BLaER1 (cell line): ENCODE measurements around the gene FEM1C.

ENCODE experiments used
- H3K27ac ChIP-seq: shearing (Covaris generic); formaldehyde crosslinking; 2 replicates; pipeline ENCODE4 v1.8.1; 2022
- H3K27me3 ChIP-seq: shearing (Covaris generic); formaldehyde crosslinking; 2 replicates; pipeline ENCODE4 v1.8.1; 2022
- H3K36me3 ChIP-seq: shearing (Covaris generic); formaldehyde crosslinking; 2 replicates; pipeline ENCODE4 v1.8.1; 2022
- H3K4me1 ChIP-seq: shearing (Covaris generic); formaldehyde crosslinking; 2 replicates; pipeline ENCODE4 v1.8.1; 2022
- H3K4me2 ChIP-seq: shearing (Covaris generic); formaldehyde crosslinking; 2 replicates; pipeline ENCODE4 v1.8.1; 2022
- H3K4me3 ChIP-seq: shearing (Covaris generic); formaldehyde crosslinking; 2 replicates; pipeline ENCODE4 v1.8.1; 2022
- H3K9ac ChIP-seq: shearing (Covaris generic); formaldehyde crosslinking; 2 replicates; pipeline ENCODE4 v1.8.1; 2022
- H3K9me3 ChIP-seq: shearing (Covaris generic); formaldehyde crosslinking; 2 replicates; pipeline ENCODE4 v1.8.1; 2022
- H4K20me1 ChIP-seq: shearing (Covaris generic); formaldehyde crosslinking; 2 replicates; pipeline ENCODE4 v1.8.1; 2022
- Cebpa-rat ChIP-seq: shearing (Covaris generic); IDR thresholded peaks from 2 replicates; pipeline ENCODE4 v1.8.1; 2022

The FEM1C gene

GRCh38 chr5:115524199-115524847 lies 20.3 kb downstream of the FEM1C start:
- no peak overlapping the region for H3K27ac ChIP-seq
- no peak overlapping the region for H3K4me2 ChIP-seq
- H3K4me3 ChIP-seq, result no peak overlapping the region
- no peak for TF ChIP-seq Cebpa-rat
- peaks cover 51% of the 10 kb centered on the region for H4K20me1 ChIP-seq
- no peaks in the 10 kb centered on the region for H3K4me1 ChIP-seq
- H3K9ac ChIP-seq, result no peak overlapping the region
- H3K9me3 ChIP-seq, result no peaks in the 10 kb centered on the region
- no peaks in the 10 kb centered on the region for H3K27me3 ChIP-seq
- peaks cover 54% of the 10 kb centered on the region for H3K36me3 ChIP-seq

- Histone ChIP-seq H3K4me2 (no peak overlapping the region), H3K36me3 (peaks cover 52% of the 10 kb centered on the region), H4K20me1 (peaks cover 37% of the 10 kb centered on the region), H3K9me3 (no peaks in the 10 kb centered on the region), H3K4me3 (no peak overlapping the region), H3K9ac (no peak overlapping the region), H3K27ac (no peak overlapping the region), H3K4me1 (no peaks in the 10 kb centered on the region), H3K27me3 (no peaks in the 10 kb centered on the region)
- TF ChIP-seq Cebpa-rat, result no peak
Observed at GRCh38 chr5:115522832-115523403, 21.7 kb downstream of the FEM1C start.

GRCh38 chr5:115520191-115520590 lies 24.4 kb downstream of the FEM1C start:
- Histone ChIP-seq H3K27ac (no peak overlapping the region), H4K20me1 (peaks cover 10% of the 10 kb centered on the region), H3K9ac (no peak overlapping the region), H3K27me3 (no peaks in the 10 kb centered on the region), H3K4me3 (no peak overlapping the region), H3K36me3 (peaks cover 36% of the 10 kb centered on the region), H3K4me1 (no peaks in the 10 kb centered on the region), H3K4me2 (no peak overlapping the region), H3K9me3 (no peaks in the 10 kb centered on the region)
- TF ChIP-seq Cebpa-rat, result no peak

- no peaks in the 10 kb centered on the region for H3K4me1 ChIP-seq
- no peak overlapping the region for H3K27ac ChIP-seq
- H3K4me2 ChIP-seq, result no peak overlapping the region
- no peak overlapping the region for H3K9ac ChIP-seq
- 0 out of 2 replicates have a peak, but pooled peaks cover 9% of the 10 kb centered on the region for H3K36me3 ChIP-seq
- H3K27me3 ChIP-seq, result no peaks in the 10 kb centered on the region
- no peak overlapping the region for H3K4me3 ChIP-seq
- TF ChIP-seq Cebpa-rat, result no peak
- H3K9me3 ChIP-seq, result no peaks in the 10 kb centered on the region
- no peaks in the 10 kb centered on the region for H4K20me1 ChIP-seq
Observed at GRCh38 chr5:115516372-115516771, 28.2 kb downstream of the FEM1C start.

GRCh38 chr5:115514220-115514619 lies 30.4 kb downstream of the FEM1C start:
- no peak overlapping the region for H3K27ac ChIP-seq
- TF ChIP-seq Cebpa-rat, result no peak
- no peaks in the 10 kb centered on the region for H3K4me1 ChIP-seq
- 0 out of 2 replicates have a peak, but pooled peaks cover 8% of the 10 kb centered on the region for H3K36me3 ChIP-seq
- H3K9ac ChIP-seq, result no peak overlapping the region
- no peak overlapping the region for H3K4me2 ChIP-seq
- H3K9me3 ChIP-seq, result no peaks in the 10 kb centered on the region
- no peak overlapping the region for H3K4me3 ChIP-seq
- H3K27me3 ChIP-seq, result no peaks in the 10 kb centered on the region
- H4K20me1 ChIP-seq, result no peaks in the 10 kb centered on the region

- no peak for TF ChIP-seq Cebpa-rat
- Histone ChIP-seq H3K27ac (no peak overlapping the region), H3K4me1 (no peaks in the 10 kb centered on the region), H3K9me3 (no peaks in the 10 kb centered on the region), H3K9ac (no peak overlapping the region), H4K20me1 (no peaks in the 10 kb centered on the region), H3K27me3 (no peaks in the 10 kb centered on the region), H3K4me2 (no peak overlapping the region), H3K4me3 (no peak overlapping the region), H3K36me3 (no peaks in the 10 kb centered on the region)
Observed at GRCh38 chr5:115511632-115512031, 32.9 kb downstream of the FEM1C start.

DNA sequence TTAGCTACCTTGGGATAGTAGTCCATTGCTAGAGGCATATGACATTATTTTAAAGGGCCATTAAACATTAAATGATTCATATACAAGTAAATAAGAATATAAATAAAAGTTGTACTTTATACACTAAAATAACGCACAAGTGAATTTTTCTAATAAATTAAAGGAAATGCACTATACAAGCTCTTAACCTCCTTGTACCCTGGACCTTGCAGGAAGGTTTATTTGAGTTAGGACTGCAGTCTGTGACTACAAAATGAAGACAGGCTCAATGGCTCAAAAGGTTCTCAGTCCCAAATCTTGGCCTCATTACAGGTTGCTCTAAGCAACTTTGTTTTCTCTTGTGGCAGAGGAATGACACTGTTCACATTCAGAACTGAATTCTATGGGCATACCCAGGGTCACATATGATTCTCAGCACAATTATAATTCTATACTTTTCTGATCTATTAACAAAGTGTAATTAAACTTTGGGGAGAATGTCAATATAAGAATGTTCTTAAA lies 34.4 kb downstream of the FEM1C start:
- Histone ChIP-seq H4K20me1 (no peaks in the 10 kb centered on the region), H3K36me3 (no peaks in the 10 kb centered on the region), H3K9ac (no peak overlapping the region), H3K9me3 (no peaks in the 10 kb centered on the region), H3K4me1 (no peaks in the 10 kb centered on the region), H3K27ac (no peak overlapping the region), H3K27me3 (no peaks in the 10 kb centered on the region), H3K4me2 (no peak overlapping the region), H3K4me3 (no peak overlapping the region)
- TF ChIP-seq Cebpa-rat, result no peak

- no peaks in the 10 kb centered on the region for H3K27me3 ChIP-seq
- TF ChIP-seq Cebpa-rat, result no peak
- H3K27ac ChIP-seq, result no peak overlapping the region
- no peaks in the 10 kb centered on the region for H3K36me3 ChIP-seq
- H3K9ac ChIP-seq, result no peak overlapping the region
- H4K20me1 ChIP-seq, result no peaks in the 10 kb centered on the region
- H3K4me3 ChIP-seq, result no peak overlapping the region
- H3K4me2 ChIP-seq, result no peak overlapping the region
- no peaks in the 10 kb centered on the region for H3K4me1 ChIP-seq
- no peaks in the 10 kb centered on the region for H3K9me3 ChIP-seq
Observed at GRCh38 chr5:115509547-115509946, 35.0 kb downstream of the FEM1C start.

DNA sequence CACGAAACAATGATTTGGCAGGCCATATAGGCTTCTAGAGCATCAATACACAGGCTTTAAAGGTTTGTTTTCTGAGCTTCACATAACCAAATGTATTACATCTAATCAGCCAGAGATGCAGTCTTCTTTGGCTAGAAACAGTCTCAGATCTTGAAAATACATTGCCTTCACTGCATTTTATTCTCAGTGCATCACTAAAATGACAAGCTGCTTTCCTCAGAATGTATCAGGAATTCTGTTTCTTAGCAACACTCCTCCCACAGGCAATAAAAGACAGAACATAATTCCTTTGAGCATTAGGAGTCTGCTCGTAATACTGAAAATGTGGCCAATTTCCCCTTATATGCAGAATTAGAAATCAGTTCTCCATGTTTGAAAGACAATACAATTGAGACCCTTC lies 36.9 kb downstream of the FEM1C start:
- Histone ChIP-seq H4K20me1 (no peaks in the 10 kb centered on the region), H3K4me1 (no peaks in the 10 kb centered on the region), H3K4me3 (no peak overlapping the region), H3K36me3 (no peaks in the 10 kb centered on the region), H3K9ac (no peak overlapping the region), H3K9me3 (no peaks in the 10 kb centered on the region; the same call in 1 of the 2 replicates), H3K27ac (no peak overlapping the region), H3K27me3 (no peaks in the 10 kb centered on the region), H3K4me2 (no peak overlapping the region)
- TF ChIP-seq Cebpa-rat, result no peak

- H3K4me2 ChIP-seq, result no peak overlapping the region
- H3K4me3 ChIP-seq, result no peak overlapping the region
- no peaks in the 10 kb centered on the region; the same call in 1 of the 2 replicates for H3K9me3 ChIP-seq
- H4K20me1 ChIP-seq, result no peaks in the 10 kb centered on the region
- H3K4me1 ChIP-seq, result no peaks in the 10 kb centered on the region
- no peak for TF ChIP-seq Cebpa-rat
- no peak overlapping the region for H3K9ac ChIP-seq
- H3K27ac ChIP-seq, result no peak overlapping the region
- no peaks in the 10 kb centered on the region for H3K27me3 ChIP-seq
- no peaks in the 10 kb centered on the region for H3K36me3 ChIP-seq
Observed at GRCh38 chr5:115503420-115503819, 41.2 kb downstream of the FEM1C start.
